Thymus (tissue), 11 donors: Measurements from ENCODE around the gene REN. TPM values are rescaled to one million over a fixed set of nuclear protein-coding genes. Genes with fewer than 3 reads are reported as not detected.

Source experiments
- DNase-seq, 9 donors: peaks; one replicate each; pipeline ENCODE4 v3.0.0-alpha.2; 2013; ENCODE audit warnings: low spot score in 9 of 9, low read depth in 6 of 9, missing footprints in 1 of 9
- H3K27ac ChIP-seq, 2 donors: one replicate each; pipeline ENCODE4 v1.5.1; 2013; ENCODE audit warnings: control low read depth in 1 of 2, low read depth in 1 of 2, low read length in 1 of 2, mild to moderate bottlenecking in 1 of 2, moderate library complexity in 1 of 2
- H3K27me3 ChIP-seq, 2 donors: one replicate each; pipeline ENCODE4 v1.5.1; 2013; ENCODE audit warnings: low read length in 1 of 2; ENCODE audit not compliant: control insufficient read depth in 2 of 2, insufficient read depth in 1 of 2
- H3K36me3 ChIP-seq, 2 donors: one replicate each; pipeline ENCODE4 v1.5.1; 2013; ENCODE audit warnings: low read length in 1 of 2, mild to moderate bottlenecking in 1 of 2, moderate library complexity in 1 of 2; ENCODE audit not compliant: control insufficient read depth in 2 of 2, insufficient read depth in 2 of 2
- H3K4me1 ChIP-seq, 2 donors: one replicate each; pipeline ENCODE4 v1.5.1; 2013; ENCODE audit warnings: low read length in 2 of 2; ENCODE audit not compliant: control insufficient read depth in 2 of 2, insufficient read depth in 2 of 2
- H3K4me3 ChIP-seq, 2 donors: one replicate each; pipeline ENCODE4 v1.5.1; 2013; ENCODE audit warnings: low read length in 2 of 2, control low read depth in 1 of 2, mild to moderate bottlenecking in 1 of 2
- H3K9me3 ChIP-seq, 2 donors: one replicate each; pipeline ENCODE4 v1.5.1; 2013; ENCODE audit warnings: low read length in 1 of 2, mild to moderate bottlenecking in 1 of 2; ENCODE audit not compliant: control insufficient read depth in 2 of 2, insufficient read depth in 1 of 2
- WGBS: extraction: QIAGEN DNeasy Blood & Tissue Kit; methylation state at CpG from one replicate; pipeline ENCODE4 v1.1.7; 2013; 5-methylcytosine and 5-hydroxymethylcytosine counted together
- polyA plus RNA-seq: library from polyadenylated mRNA; stranded (reverse); fragments of 200-250 nt; gene quantifications from one replicate; pipeline ENCODE4 v1.2.3, GENCODE V29; 2013
- total RNA-seq: library from RNA; stranded (reverse); fragments of 120-200 nt; gene quantifications from one replicate; pipeline ENCODE4 v1.2.4, GENCODE V29; 2013
- donor health status: healthy.

REN gene
- total and polyA plus RNA-seq, 2 donors: 0.66 to 1.9 TPM

DNA sequence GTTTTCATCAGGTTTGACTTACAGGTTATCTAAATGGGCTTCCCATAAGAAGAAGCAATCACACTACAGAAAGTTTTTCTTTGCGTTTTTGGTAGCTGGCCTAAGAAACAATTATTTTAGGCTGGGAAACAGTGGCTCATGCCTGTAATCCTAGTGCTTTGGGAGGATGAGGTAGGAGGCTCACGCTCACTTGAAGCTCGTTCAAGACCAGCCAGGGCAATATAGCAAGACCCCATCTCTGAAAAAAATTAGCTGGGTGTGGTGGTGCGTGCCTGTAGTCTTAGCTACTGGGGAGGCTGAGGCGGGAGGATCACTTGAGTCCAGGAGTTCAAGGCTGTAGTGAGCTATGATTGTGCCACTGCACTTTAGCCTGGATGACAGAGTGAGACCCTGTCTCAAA lies 1.6 kb upstream of the REN start:
- 97% methylated on average over 5 of the region's 5 CpGs for WGBS
- Histone ChIP-seq H3K27me3 (no peaks in the 10 kb centered on the region), H3K9me3 (peaks cover 2 to 8% of the 10 kb centered on the region in 2 donors), H3K4me3 (no peak overlapping the region), H3K36me3 (no peaks in the 10 kb centered on the region), H3K27ac (no peak overlapping the region), H3K4me1 (no peaks in the 10 kb centered on the region)
- DNase-seq: no peak

DNA sequence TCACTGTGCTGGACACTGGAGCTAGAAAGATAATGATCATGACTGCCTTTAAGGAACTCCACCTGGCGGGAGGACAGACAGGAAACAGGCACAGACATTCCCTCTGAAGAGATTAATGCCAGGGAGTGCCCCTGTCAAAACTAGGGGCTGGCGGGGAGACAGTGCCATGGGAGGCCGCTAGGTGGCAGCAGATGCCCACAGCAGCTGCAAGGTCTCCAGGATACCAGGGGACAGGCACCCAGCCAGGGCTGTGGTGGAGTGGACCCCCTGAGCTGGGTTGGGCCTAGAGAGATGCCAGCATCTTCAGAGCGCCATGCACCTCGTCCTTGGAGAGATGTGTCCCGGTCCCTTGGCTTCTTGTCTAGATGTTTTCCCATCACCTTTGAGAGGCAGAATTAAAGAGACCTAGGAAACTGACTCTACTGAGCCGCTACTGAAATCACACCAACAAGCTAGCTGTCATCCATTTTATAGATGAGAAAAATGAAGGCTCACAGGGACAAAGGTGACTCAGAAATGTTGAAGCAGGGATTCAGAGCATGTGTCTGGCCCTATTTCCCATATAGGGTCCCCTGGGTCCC lies 3.6 kb downstream of the REN start:
- no peak overlapping the region for H3K27ac ChIP-seq

DNA sequence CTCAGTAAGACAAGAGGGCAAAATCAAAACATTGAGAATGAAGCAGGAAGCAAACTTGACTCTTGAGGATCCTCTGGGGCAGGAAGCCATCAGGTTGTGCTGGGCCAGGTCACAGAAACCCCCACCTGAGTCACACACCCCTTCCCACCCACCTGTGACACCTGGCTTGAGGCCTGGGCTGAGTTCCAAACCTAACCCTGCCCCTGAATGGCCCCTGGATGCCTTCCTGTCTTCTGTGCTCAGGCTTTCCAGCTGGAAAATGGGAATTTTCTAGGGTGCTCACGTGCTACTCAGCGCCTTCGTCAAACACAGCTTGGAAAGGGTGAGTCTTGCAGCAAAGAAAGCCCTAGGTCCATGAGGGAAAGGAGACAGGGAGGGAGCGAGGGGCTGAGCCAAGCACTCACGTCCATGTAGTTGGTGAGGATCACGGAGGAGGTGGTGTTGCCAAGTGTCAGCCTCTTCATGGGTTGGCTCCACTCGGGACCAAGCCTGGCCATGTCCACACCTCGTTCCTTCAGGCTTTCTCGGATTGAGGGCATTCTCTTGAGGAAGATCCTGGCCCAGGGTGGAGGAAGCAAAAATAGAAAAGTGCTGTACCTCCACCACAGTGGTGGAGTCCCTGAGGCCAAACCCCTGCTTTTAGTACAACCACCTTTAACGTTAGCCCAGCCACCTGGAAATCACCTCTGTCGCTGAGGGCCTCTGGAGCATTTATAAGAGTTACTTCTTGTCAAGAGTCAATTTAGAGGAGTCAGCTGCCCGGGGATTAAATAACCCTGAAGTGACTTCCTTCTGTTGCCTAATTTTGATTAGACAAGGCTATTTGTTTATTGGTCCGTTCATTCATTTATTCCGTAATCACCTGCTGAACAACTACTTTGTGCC lies 4.3 kb downstream of the REN start:
- Histone ChIP-seq H3K4me1 (no peaks in the 10 kb centered on the region), H3K9me3 (no peaks in the 10 kb centered on the region), H3K4me3 (no peak overlapping the region), H3K27ac (no peak overlapping the region), H3K27me3 (no peaks in the 10 kb centered on the region), H3K36me3 (no peaks in the 10 kb centered on the region)
- no peak for DNase-seq
- WGBS: 87% methylated on average over 14 of the region's 14 CpGs

More for the DNA sequence above, 3.6 kb downstream of the REN start:
- peak; percentile 35 to 83 (median 60) for DNase-seq
- 18% methylated on average over 7 of the region's 7 CpGs for WGBS
- no peaks in the 10 kb centered on the region for H3K4me1 ChIP-seq
- no peaks in the 10 kb centered on the region for H3K9me3 ChIP-seq
- no peak overlapping the region for H3K4me3 ChIP-seq
- H3K36me3 ChIP-seq: no peaks in the 10 kb centered on the region
- H3K27me3 ChIP-seq: no peaks in the 10 kb centered on the region

DNA sequence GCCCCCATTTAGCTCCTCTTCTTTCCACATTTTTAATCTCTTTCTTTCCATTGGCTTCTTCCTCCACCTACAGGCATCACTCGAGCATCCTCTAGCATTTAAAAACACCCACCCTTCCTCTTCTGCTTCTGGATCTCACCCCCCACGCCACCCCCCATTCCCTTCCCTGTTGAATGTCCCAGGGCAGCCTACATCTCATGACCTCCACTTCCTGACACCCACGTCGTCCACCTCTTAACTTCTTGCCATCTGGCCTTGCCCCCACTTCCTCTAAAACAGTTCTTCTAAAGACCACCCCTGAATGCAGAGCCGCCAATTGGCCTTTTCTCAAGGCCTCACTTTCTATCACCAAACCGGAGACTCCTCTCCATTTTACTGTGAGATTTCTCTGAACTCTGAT lies 8.2 kb downstream of the REN start:
- Histone ChIP-seq H3K27me3 (peaks cover 0 to 16% of the 10 kb centered on the region in 2 donors), H3K27ac (no peak overlapping the region), H3K4me1 (no peaks in the 10 kb centered on the region), H3K4me3 (no peak overlapping the region), H3K9me3 (no peaks in the 10 kb centered on the region), H3K36me3 (no peaks in the 10 kb centered on the region)
- no peak for DNase-seq
- WGBS: 67% methylated on average over 6 of the region's 6 CpGs

DNA sequence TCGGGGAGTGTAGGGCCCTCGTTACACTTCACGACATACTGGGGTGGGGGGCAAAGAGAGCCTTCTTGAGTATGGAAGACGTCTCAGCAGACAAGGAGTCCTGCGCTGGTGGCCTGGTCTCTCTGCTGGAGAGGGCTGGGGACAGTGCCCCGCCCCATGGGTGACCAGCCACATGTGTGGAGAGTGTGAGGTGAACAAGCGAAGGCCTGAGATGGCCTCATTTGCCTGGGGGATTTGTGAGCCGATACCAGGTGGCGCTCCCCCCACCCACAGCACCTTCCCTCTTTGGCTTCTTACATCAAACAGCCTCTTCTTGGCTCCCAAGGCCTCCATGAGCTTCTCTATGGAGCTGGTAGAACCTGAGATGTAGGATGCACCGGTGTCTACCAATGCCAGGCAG lies 10.3 kb downstream of the REN start:
- 91% methylated on average over 10 of the region's 10 CpGs for WGBS
- Histone ChIP-seq H3K27ac (no peak overlapping the region), H3K27me3 (peaks cover 7 to 35% of the 10 kb centered on the region in 2 donors), H3K36me3 (no peaks in the 10 kb centered on the region), H3K9me3 (no peaks in the 10 kb centered on the region), H3K4me1 (peaks cover 2 to 8% of the 10 kb centered on the region in 2 donors), H3K4me3 (no peak overlapping the region)
- no peak for DNase-seq

DNA sequence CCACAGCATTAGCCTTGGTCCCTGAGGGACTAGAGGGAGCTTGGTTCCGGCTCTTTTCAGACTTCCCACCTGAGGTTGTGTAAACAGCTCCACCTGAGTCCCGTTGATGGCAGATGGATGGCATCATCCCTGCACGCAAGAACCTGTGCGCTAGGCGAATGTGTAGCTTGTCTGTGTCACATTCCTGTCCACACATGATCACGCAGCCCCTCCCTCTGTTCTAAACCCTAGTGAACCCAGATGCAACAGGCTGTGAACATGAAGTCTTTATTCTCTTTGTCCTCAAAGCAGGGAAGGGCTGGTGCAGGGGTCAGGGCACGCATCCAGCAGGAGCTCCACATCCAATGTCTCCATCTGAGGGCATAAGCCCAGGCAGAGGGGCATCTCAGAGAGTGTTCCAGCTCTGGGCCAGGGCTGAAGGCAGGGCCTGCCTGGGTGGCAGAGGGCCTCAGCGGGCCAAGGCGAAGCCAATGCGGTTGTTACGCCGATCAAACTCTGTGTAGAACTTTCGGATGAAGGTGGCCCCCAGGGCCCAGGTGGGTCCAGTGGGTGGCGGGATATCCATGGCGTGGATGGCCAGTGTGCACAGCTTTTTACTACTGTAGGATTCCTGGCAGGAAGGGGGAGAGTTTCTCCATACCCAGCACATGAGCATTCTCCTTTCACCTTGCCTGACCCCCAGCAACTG lies 11.4 kb downstream of the REN start:
- no peak overlapping the region for H3K27ac ChIP-seq
- H3K4me1 ChIP-seq: peaks cover 2 to 11% of the 10 kb centered on the region in 2 donors
- DNase-seq: no peak
- no peaks in the 10 kb centered on the region for H3K9me3 ChIP-seq
- 94% methylated on average over 15 of the region's 15 CpGs for WGBS
- no peaks in the 10 kb centered on the region for H3K36me3 ChIP-seq
- peaks cover 9 to 46% of the 10 kb centered on the region in 2 donors for H3K27me3 ChIP-seq
- H3K4me3 ChIP-seq: no peak overlapping the region

DNA sequence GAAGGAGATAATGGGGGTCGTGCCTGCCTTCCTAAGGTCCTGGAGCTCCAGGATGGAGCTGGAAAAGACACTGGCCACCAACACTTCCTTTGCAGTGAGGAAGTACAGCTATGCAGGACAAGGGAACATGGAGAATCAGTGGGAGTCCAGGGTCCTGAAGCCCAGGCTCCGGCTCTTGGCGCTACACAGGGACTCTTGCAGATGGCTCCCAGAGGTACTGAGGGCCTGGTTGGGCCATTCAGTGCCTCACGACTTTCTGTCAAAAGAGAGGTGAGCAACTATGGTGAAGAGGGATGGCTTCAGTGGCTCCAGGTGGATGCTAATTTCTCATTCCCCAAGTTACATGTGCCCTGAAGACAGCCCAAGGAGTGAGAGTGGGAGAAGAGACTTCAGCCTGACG lies 12.5 kb downstream of the REN start:
- H3K4me1 ChIP-seq: peaks cover 2 to 11% of the 10 kb centered on the region in 2 donors
- H3K27me3 ChIP-seq: peaks cover 11 to 55% of the 10 kb centered on the region in 2 donors
- no peaks in the 10 kb centered on the region for H3K36me3 ChIP-seq
- H3K9me3 ChIP-seq: no peaks in the 10 kb centered on the region
- no peak overlapping the region for H3K4me3 ChIP-seq
- no peak overlapping the region for H3K27ac ChIP-seq
- DNase-seq: no peak
- 97% methylated on average over 5 of the region's 5 CpGs for WGBS

DNA sequence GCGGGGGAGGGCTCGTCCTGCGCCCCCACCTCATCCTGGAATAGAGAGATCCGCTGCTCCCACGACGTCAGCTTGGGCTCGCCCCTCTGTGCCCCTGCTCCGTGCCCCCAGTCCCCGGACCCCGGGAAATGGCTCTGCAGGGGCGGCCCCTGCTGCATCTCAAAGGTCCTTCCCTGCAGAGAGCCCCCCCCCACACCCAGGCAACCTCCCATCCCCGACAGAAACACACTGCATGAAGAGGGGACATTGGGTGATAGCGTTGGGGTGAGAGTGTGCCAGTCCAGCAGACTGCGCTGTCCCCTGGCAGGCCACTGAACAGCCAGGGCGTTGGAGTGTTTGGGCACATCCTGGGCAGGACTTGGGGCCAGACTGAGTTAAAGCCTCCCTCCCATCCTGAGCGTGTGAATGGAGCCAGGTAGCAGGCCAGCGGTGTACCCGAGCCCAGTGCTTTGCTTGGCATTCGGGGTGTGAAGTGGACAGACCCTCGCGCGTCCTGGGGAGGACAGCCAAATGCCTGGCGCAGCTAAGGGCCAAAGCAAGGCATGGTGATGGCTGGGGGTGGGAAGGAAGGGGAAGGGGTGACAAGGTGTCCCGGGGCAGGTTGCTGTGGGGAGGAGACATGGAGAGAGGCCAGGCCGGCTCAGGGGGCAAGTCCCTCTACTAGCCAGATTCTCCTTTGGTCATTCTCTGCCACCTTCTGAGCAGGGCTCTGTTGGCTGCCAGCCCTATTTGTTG lies 13.7 kb downstream of the REN start:
- WGBS: 40% methylated on average over 25 of the region's 25 CpGs
- DNase-seq: no peak
- no peak overlapping the region for H3K27ac ChIP-seq
- no peaks in the 10 kb centered on the region for H3K36me3 ChIP-seq
- H3K4me3 ChIP-seq: peak overlapping the region; percentile 38 to 61
- peaks cover 11 to 55% of the 10 kb centered on the region in 2 donors for H3K27me3 ChIP-seq
- H3K4me1 ChIP-seq: peaks cover 2 to 11% of the 10 kb centered on the region in 2 donors
- no peaks in the 10 kb centered on the region for H3K9me3 ChIP-seq
